Lower lobe of right lung (tissue), 2 donors: ENCODE data around the gene MRPS12. TPM values are rescaled to one million over a fixed set of nuclear protein-coding genes. Genes with fewer than 3 reads are reported as not detected.

Source experiments
- ATAC-seq, 2 donors: fragments of 200-7000 bp; cut with Tn5 transposase; one replicate each; pipeline ENCODE4 v1.9.1; 2020 to 2022; ENCODE audit warnings: mild to moderate bottlenecking in 2 of 2, moderate library complexity in 2 of 2
- DNase-seq: peaks from one replicate; pipeline ENCODE4 v3.0.0-alpha.2; 2020
- H3K27ac ChIP-seq: fragments of 200-600 bp; one replicate; pipeline ENCODE4 v1.8.0; 2022
- H3K27me3 ChIP-seq: fragments of 200-600 bp; one replicate; pipeline ENCODE4 v1.8.0; 2022; ENCODE audit warnings: low read depth
- H3K36me3 ChIP-seq: fragments of 200-600 bp; one replicate; pipeline ENCODE4 v1.8.0; 2022; ENCODE audit warnings: mild to moderate bottlenecking
- H3K4me1 ChIP-seq: fragments of 200-600 bp; one replicate; pipeline ENCODE4 v1.8.0; 2022
- H3K4me3 ChIP-seq: fragments of 200-600 bp; one replicate; pipeline ENCODE4 v1.8.0; 2022; ENCODE audit warnings: mild to moderate bottlenecking
- H3K9me3 ChIP-seq: fragments of 200-600 bp; one replicate; pipeline ENCODE4 v1.8.0; 2022
- CTCF ChIP-seq: fragments of 200-600 bp; IDR thresholded peaks from one replicate; pipeline ENCODE4 v1.8.0; 2022; ENCODE audit warnings: antibody characterized with exemption, mild to moderate bottlenecking
- intact Hi-C: fragments of 100-400 bp; cut with DNase I; formaldehyde crosslinking; loops from one replicate; pipeline ENCODE4 v1.11.0; 2022
- total RNA-seq: library from RNA; stranded (reverse); fragmentation: NEBNext Ultra II Directional; extraction: Animal tissue kit (Norgen Biotek cat#: 25700); gene quantifications from one replicate; pipeline ENCODE4 v1.2.1, GENCODE V29; 2021
- donor health status: DM: no; HTN: yes; CAD: no; lungs with severe emphysema.

MRPS12 gene
- total RNA-seq, 1 donor from 2014 or later: 25.9 TPM

- H3K27ac ChIP-seq: no peak overlapping the region
- no peak for TF ChIP-seq CTCF
- no peak for DNase-seq
- peaks cover 9% of the 10 kb centered on the region for H3K27me3 ChIP-seq
- no peak for ATAC-seq
- H3K4me1 ChIP-seq: peaks cover 13% of the 10 kb centered on the region
- H3K9me3 ChIP-seq: no peaks in the 10 kb centered on the region
- no peaks in the 10 kb centered on the region for H3K36me3 ChIP-seq
- H3K4me3 ChIP-seq: no peak overlapping the region
- intact Hi-C loops: no loop called here
Measured at GRCh38 chr19:38980583-38981374, 50.0 kb downstream of the MRPS12 start.

Other genes starting within 250 kb of the MRPS12 start
- 18.2 TPM for gene CAPN12, start 186.5 kb upstream of the MRPS12 start, total RNA-seq
- gene LGALS7, start 157.4 kb upstream of the MRPS12 start, total RNA-seq: not detected
- not detected for gene LGALS7B, start 141.7 kb upstream of the MRPS12 start, total RNA-seq
- 4.2 TPM for gene LGALS4, start 118.0 kb upstream of the MRPS12 start, total RNA-seq
- 227 TPM for gene ECH1, start 99.2 kb upstream of the MRPS12 start, total RNA-seq
- gene HNRNPL, start 81.0 kb upstream of the MRPS12 start, total RNA-seq: 274 TPM
- 8.3 TPM for gene RINL, start 52.7 kb upstream of the MRPS12 start, total RNA-seq
- 60.1 TPM for gene SIRT2, start 31.3 kb upstream of the MRPS12 start, total RNA-seq
- 23.1 TPM for gene NFKBIB, start 31.0 kb upstream of the MRPS12 start, total RNA-seq
- gene CCER2, start 18.8 kb upstream of the MRPS12 start, total RNA-seq: not detected
- 21.0 TPM for gene SARS2, start 181 bp upstream of the MRPS12 start, total RNA-seq
- 10.5 TPM for gene FBXO17, start 44.8 kb downstream of the MRPS12 start, total RNA-seq
- 6.4 TPM for gene FBXO27, start 101.6 kb downstream of the MRPS12 start, total RNA-seq
- not detected for gene ACP7, start 153.4 kb downstream of the MRPS12 start, total RNA-seq
- 73.0 TPM for gene PAK4, start 194.8 kb downstream of the MRPS12 start, total RNA-seq